ENCODE measurements around the gene SHOC2. TPM values are rescaled to one million over a fixed set of nuclear protein-coding genes. Genes with fewer than 3 reads are reported as not detected.
A peak's percentile ranks its signal among the peaks of the same experiment; 100 is the strongest.

The SHOC2 gene
- 10 to 100 TPM; 49.7 to 74.5 (median 72.1) TPM for total RNA-seq
- 10 to 100 TPM; 21.4 to 52.5 (median 33.0) TPM for polyA plus RNA-seq

DNA sequence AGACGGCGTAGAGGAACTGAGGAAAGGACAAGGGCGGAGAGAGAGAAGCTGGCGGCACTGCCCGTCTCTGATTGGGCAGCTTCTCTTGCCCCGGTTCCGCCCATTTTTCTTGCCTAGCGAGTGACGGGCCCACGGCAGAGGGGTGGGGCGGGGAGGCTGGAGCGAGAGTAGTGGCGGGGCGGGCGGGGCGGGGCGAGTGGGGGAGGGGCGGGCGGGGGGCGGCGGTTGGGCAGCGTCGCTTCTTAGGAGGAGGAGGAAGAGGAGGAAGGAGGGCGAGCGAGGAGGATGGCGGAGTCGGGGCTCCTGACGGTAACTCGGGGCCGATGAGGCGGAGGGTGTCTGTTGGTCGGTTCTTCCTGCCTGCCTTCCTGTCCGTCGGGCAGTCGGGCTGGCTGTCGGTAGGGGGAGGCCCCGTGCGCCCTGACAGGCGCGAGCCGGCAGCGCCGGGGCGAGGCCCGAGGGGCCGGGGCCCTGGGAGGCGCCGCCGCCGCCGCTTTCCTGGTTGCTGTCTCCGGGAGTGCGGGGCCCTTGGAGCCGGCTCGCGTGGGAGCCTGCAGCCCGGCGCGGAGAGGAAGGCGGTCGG lies at the start of gene SHOC2:
TSS of gene SHOC2 (plus strand) at position 256 of the 583 bp plus-strand sequence. CDS start 44,755 bp downstream, outside the sequence.
- 0% methylated on average over 60 to 61 of the region's 61 CpGs for whole genome bisulfite sequencing, 2 donors
- Histone ChIP-seq H3K4me1 (peaks cover 0 to 51% (median 43%) of the 10 kb centered on the region in 4 donors), H3K27ac (peak within 1 kb of the TSS; percentile 96 to 98 (median 98)), H3K9me3 (no peaks in the 10 kb centered on the region), H3K4me3 (peak within 1 kb of the TSS; percentile 70 to 91 (median 77)), H3K36me3 (no peaks in the 10 kb centered on the region), H3K27me3 (no peaks in the 10 kb centered on the region)
- TF ChIP-seq POLR2AphosphoS5 (IDR thresholded peaks at IDR 0.05) (peak; percentile 91 to 97 (median 96)), EP300 (IDR thresholded peaks at IDR 0.05) (no peak), POLR2A (IDR thresholded peaks at IDR 0.05) (peak; percentile 54 to 58)
- TF ChIP-seq, protein P1, sequence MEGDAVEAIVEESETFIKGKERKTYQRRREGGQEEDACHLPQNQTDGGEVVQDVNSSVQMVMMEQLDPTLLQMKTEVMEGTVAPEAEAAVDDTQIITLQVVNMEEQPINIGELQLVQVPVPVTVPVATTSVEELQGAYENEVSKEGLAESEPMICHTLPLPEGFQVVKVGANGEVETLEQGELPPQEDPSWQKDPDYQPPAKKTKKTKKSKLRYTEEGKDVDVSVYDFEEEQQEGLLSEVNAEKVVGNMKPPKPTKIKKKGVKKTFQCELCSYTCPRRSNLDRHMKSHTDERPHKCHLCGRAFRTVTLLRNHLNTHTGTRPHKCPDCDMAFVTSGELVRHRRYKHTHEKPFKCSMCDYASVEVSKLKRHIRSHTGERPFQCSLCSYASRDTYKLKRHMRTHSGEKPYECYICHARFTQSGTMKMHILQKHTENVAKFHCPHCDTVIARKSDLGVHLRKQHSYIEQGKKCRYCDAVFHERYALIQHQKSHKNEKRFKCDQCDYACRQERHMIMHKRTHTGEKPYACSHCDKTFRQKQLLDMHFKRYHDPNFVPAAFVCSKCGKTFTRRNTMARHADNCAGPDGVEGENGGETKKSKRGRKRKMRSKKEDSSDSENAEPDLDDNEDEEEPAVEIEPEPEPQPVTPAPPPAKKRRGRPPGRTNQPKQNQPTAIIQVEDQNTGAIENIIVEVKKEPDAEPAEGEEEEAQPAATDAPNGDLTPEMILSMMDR (IDR thresholded peaks at IDR 0.05) = no peak
- intact Hi-C loops (cut with DNase I) = loop anchor here (10.0 kb wide), 2 partner anchors 425 to 995 kb away; partner anchors contain the start of genes DUSP5 and XPNPEP1
- DNase-seq = peak; percentile 100

DNA sequence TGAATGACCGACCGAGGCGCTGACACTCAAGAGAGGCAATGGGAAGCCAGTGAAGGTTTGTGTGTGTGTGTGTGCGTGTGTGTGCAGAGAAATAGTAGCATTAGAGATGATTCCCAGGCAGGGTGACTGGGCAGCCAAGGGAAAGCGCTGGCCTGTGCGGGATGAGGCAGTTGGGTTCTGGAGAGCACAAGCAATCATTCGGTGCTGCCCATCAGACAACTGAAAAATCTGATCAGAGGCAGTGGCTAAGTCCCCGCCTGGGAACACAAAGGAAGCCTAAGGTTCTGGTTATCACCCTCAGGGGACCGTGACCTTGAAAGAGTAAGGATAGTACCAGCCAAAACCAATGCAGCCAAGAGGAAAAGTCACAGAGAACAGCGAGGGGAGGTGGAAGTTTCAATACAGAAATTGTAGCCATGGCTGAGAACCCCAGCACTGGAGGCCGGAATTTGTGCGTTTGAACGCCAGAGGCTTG lies 48.5 kb upstream of the SHOC2 start:
- TF ChIP-seq POLR2AphosphoS5 (IDR thresholded peaks at IDR 0.05) (no peak), POLR2A (IDR thresholded peaks at IDR 0.05) (no peak), EP300 (IDR thresholded peaks at IDR 0.05) (no peak)
- TF ChIP-seq, protein P1 (IDR thresholded peaks at IDR 0.05) = no peak
- intact Hi-C loops (cut with DNase I) = loop anchor here (5.0 kb wide), 1 partner anchor 69 kb away; no protein-coding TSS in a partner anchor
- no peaks in the 10 kb centered on the region for H3K27me3 ChIP-seq
- no peak for DNase-seq
- 68 to 83% methylated on average over 13 of the region's 13 CpGs for WGBS, 2 donors
- H3K4me1 ChIP-seq = peaks cover 0 to 30% (median 22%) of the 10 kb centered on the region in 4 donors
- peaks cover 0 to under 1% (median 0%) of the 10 kb centered on the region in 4 donors for H3K36me3 ChIP-seq
- H3K27ac ChIP-seq = peak overlapping the region; percentile 97 to 99 (median 98)
- peak overlapping the region; percentile 82 to 99 (median 98) for H3K4me3 ChIP-seq
- no peaks in the 10 kb centered on the region for H3K9me3 ChIP-seq

DNA sequence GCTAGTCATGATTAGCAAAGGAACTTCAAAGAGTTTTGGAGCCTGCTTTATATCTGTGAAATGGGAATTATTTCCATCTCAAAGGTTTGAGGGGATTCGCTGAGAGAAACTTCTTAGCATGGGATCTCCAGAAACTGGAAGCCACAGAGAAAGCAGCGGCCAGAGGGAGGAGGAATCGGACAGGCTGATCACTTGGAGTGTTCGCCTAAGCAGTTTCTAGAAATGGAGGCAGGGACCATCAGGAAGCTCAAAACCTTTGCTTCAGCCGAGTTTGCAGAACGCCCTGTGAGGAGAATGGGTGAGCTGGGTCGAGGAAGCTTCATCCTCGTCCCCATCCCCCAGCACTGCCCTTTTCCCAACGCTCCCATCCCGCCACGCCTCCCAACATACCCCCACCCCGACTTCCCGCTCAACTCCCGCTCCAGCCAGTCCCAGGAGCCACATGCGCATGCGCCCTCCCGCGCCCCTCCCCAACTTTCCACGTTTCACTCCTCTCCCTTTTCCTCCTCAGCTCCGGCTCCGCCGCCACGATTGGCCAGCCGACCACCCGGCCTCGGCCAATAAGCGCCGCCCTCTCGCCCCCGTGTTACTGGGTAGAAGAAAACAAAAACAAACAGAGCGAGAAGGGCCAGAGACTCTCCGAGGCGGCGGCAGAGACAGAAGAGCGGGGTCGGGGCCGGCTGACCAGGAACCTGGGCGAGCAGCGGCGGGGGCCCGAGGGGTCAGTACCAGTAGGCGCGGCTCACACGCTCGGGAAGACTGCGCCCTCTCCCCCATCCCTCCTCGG lies 47.9 kb upstream of the SHOC2 start, which contains the start of gene PDCD4:
TSS of gene PDCD4 (plus strand) at position 631 of the 787 bp plus-strand sequence. CDS start 4,100 bp downstream, outside the sequence.
- H3K27ac ChIP-seq = peak within 1 kb of the TSS; percentile 97 to 99 (median 98)
- peaks cover 0 to 32% (median 22%) of the 10 kb centered on the region in 4 donors for H3K4me1 ChIP-seq
- peak; percentile 100 for DNase-seq
- intact Hi-C loops (cut with DNase I) = loop anchor here (2.0 to 5.0 kb wide), 2 partner anchors 51 to 69 kb away; no protein-coding TSS in a partner anchor
- peaks cover 0 to 7% (median 0%) of the 10 kb centered on the region in 4 donors for H3K36me3 ChIP-seq
- peak within 1 kb of the TSS; percentile 82 to 99 (median 98) for H3K4me3 ChIP-seq
- WGBS, 2 donors = 1% methylated on average over 47 of the region's 47 CpGs
- no peaks in the 10 kb centered on the region for H3K9me3 ChIP-seq
- no peaks in the 10 kb centered on the region for H3K27me3 ChIP-seq
- TF ChIP-seq POLR2AphosphoS5 (IDR thresholded peaks at IDR 0.05) (peak; percentile 91 to 99 (median 97)), POLR2A (IDR thresholded peaks at IDR 0.05) (peak; percentile 81 to 92)
- TF ChIP-seq, protein P1 (IDR thresholded peaks at IDR 0.05) = no peak

DNA sequence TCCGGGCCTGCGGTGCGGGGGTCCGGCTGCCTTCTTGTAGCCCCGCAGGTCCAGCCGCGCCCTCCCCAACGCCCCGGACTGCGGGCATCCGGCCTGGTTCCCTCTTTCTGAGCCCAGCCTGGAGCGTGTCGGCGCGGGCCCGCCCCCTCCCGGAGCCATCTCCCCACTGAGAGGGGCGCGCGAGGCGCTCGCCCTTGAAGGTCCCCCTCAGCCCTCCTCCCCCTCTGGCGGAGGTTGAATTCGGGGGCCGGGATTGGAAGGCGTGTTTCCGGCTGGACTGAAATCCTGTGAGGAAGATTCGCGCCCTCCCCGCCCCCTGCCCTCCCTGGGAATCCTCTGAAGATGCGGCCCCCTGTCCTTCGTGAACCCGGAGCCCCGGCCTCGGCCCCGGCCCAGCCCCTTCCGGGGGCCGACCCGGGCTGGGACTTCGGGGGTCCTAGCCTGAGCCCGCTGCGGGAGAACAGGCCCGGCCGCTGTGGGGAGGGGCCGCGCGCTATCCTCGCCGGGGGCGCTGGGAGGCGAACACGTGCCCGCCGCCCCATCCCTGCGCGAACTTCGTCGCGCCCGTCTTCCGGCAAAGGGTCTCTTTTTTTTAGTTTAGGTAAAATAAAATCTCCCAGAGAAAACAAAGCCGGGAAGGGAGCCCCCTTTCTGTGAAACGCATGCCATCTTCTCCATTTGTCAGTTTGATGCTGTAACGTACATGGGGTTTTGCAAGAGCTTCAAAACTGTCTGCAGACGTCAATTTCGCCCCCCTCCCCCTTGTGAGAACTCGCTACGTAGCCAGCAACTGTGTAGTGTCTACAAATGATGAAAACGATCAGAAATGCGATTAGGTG lies 47.0 kb upstream of the SHOC2 start:
- WGBS, 2 donors = 0 to 1% methylated on average over 70 of the region's 70 CpGs
- H3K36me3 ChIP-seq = peaks cover 0 to 15% (median 0%) of the 10 kb centered on the region in 4 donors
- peak; percentile 89 for DNase-seq
- intact Hi-C loops (cut with DNase I) = loop anchor here (2.0 to 5.0 kb wide), 2 partner anchors 52 to 70 kb away; no protein-coding TSS in a partner anchor
- H3K4me1 ChIP-seq = peaks cover 0 to 40% (median 30%) of the 10 kb centered on the region in 4 donors
- H3K4me3 ChIP-seq = peak overlapping the region; percentile 82 to 99 (median 98)
- TF ChIP-seq POLR2A (IDR thresholded peaks at IDR 0.05) = peak; percentile 6 to 35
- peak in 3 of 4 donors; percentile 16 to 73 (median 55) for TF ChIP-seq POLR2AphosphoS5 (IDR thresholded peaks at IDR 0.05)
- TF ChIP-seq, protein P1 (IDR thresholded peaks at IDR 0.05) = no peak
- peak overlapping the region; percentile 97 to 99 (median 98) for H3K27ac ChIP-seq
- H3K9me3 ChIP-seq = no peaks in the 10 kb centered on the region
- no peaks in the 10 kb centered on the region for H3K27me3 ChIP-seq
